HL-60 (cell line): Measurements from ENCODE around the gene PMEPA1.

Experiments used
- GABPA ChIP-seq: IDR thresholded peaks from 2 replicates; pipeline ENCODE4 v1.6.1; 2012; ENCODE audit warnings: low read depth
- POLR2AphosphoS5 ChIP-seq: IDR thresholded peaks from 2 replicates; pipeline ENCODE4 v1.6.1; 2012; ENCODE audit warnings: low read depth
- TF ChIP-seq, protein P1 (sequence below): IDR thresholded peaks from one replicate; pipeline ENCODE4 v1.5.1; 2011; ENCODE audit warnings: low read length, control low read depth, inconsistent platforms; ENCODE audit not compliant: insufficient read depth

DNA sequence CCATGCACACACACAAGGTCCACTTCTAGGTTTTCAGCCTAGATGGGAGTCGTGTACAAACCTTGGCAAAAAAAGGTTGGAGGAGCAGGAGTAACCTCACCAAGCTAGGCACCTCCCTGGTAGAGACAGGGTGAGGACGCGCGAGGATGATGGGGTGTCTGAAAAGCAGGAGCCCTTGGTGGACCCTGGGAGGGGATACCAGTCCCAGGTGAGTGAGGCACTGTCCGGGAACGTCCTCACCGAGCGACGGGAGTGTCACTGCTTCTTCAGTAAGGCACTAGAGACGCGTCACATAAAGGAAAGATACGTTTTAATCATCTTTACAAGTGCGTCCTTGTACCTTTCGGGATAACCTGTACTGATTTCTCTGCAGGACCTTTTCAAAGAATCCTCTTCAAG lies 60.2 kb downstream of the PMEPA1 start:
- TF ChIP-seq POLR2AphosphoS5, result no peak
- TF ChIP-seq GABPA, result no peak
- TF ChIP-seq, protein P1, sequence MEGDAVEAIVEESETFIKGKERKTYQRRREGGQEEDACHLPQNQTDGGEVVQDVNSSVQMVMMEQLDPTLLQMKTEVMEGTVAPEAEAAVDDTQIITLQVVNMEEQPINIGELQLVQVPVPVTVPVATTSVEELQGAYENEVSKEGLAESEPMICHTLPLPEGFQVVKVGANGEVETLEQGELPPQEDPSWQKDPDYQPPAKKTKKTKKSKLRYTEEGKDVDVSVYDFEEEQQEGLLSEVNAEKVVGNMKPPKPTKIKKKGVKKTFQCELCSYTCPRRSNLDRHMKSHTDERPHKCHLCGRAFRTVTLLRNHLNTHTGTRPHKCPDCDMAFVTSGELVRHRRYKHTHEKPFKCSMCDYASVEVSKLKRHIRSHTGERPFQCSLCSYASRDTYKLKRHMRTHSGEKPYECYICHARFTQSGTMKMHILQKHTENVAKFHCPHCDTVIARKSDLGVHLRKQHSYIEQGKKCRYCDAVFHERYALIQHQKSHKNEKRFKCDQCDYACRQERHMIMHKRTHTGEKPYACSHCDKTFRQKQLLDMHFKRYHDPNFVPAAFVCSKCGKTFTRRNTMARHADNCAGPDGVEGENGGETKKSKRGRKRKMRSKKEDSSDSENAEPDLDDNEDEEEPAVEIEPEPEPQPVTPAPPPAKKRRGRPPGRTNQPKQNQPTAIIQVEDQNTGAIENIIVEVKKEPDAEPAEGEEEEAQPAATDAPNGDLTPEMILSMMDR, result no peak
